ENCODE data around the gene PEX14. TPM values are rescaled to one million over a fixed set of nuclear protein-coding genes. Genes with fewer than 3 reads are reported as not detected.

Gene PEX14
- polyA plus RNA-seq, 1 donor from 2014 or later = 13.5 TPM

DNA sequence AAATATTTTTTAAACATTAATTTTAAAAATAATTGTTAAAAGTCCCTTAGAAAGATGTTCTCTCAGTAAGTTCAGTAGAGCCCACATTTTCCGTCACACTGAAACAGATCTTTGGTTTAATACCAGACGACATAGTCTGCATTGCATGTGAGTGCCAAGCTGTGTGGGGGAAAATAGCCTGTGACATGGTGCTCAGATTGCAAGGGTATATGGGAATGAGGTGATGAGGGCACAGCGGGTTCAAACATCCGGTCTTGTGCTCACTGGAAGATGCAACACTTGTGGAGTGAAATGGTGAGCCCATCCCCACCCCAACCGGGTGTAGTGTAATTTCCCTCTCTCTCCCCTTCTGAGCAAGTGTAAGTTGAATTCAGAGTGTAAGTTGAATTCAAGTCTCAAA is 114.3 kb downstream of the PEX14 start:
- Histone ChIP-seq H3K36me3 (ENCODE audit: insufficient read depth, low read length) (no peaks in the 10 kb centered on the region), H3K4me2 (ENCODE audit: low read length) (no peak overlapping the region), H3K27me3 (ENCODE audit: insufficient read depth, low read depth, low read length) (no peaks in the 10 kb centered on the region), H3K79me2 (replicated peaks; ENCODE audit: insufficient read depth, low read length) (no peaks in the 10 kb centered on the region), H3K9me2 (ENCODE audit: insufficient read depth, low read length) (no peaks in the 10 kb centered on the region), H2AFZ (ENCODE audit: low read depth, low read length) (no peak overlapping the region), H3K4me3 (ENCODE audit: low read length) (no peak overlapping the region), H4K20me1 (ENCODE audit: insufficient read depth) (no peaks in the 10 kb centered on the region), H3K27ac (ENCODE audit: low read length) (no peak overlapping the region), H3F3A (ENCODE audit: insufficient read depth, low read length, poor library complexity, severe bottlenecking) (no peaks in the 10 kb centered on the region), H3K9me3 (ENCODE audit: low read length) (no peaks in the 10 kb centered on the region), H3K9ac (ENCODE audit: low read length) (no peak overlapping the region)
- TF ChIP-seq EZH2 (IDR thresholded peaks at IDR 0.05; ENCODE audit: borderline replicate concordance, insufficient read depth, low read length, poor library complexity, severe bottlenecking) (no peak), TAF1 (IDR thresholded peaks at IDR 0.05; ENCODE audit: low read depth) (no peak), SMC3 (conservative IDR thresholded peaks at IDR 0.05; ENCODE audit: poor library complexity) (no peak), EP300 (conservative IDR thresholded peaks at IDR 0.05; ENCODE audit: poor library complexity, severe bottlenecking) (no peak)
- TF ChIP-seq, protein P1, sequence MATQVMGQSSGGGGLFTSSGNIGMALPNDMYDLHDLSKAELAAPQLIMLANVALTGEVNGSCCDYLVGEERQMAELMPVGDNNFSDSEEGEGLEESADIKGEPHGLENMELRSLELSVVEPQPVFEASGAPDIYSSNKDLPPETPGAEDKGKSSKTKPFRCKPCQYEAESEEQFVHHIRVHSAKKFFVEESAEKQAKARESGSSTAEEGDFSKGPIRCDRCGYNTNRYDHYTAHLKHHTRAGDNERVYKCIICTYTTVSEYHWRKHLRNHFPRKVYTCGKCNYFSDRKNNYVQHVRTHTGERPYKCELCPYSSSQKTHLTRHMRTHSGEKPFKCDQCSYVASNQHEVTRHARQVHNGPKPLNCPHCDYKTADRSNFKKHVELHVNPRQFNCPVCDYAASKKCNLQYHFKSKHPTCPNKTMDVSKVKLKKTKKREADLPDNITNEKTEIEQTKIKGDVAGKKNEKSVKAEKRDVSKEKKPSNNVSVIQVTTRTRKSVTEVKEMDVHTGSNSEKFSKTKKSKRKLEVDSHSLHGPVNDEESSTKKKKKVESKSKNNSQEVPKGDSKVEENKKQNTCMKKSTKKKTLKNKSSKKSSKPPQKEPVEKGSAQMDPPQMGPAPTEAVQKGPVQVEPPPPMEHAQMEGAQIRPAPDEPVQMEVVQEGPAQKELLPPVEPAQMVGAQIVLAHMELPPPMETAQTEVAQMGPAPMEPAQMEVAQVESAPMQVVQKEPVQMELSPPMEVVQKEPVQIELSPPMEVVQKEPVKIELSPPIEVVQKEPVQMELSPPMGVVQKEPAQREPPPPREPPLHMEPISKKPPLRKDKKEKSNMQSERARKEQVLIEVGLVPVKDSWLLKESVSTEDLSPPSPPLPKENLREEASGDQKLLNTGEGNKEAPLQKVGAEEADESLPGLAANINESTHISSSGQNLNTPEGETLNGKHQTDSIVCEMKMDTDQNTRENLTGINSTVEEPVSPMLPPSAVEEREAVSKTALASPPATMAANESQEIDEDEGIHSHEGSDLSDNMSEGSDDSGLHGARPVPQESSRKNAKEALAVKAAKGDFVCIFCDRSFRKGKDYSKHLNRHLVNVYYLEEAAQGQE (IDR thresholded peaks at IDR 0.05; ENCODE audit: borderline replicate concordance) = no peak
- TF ChIP-seq, protein P2, sequence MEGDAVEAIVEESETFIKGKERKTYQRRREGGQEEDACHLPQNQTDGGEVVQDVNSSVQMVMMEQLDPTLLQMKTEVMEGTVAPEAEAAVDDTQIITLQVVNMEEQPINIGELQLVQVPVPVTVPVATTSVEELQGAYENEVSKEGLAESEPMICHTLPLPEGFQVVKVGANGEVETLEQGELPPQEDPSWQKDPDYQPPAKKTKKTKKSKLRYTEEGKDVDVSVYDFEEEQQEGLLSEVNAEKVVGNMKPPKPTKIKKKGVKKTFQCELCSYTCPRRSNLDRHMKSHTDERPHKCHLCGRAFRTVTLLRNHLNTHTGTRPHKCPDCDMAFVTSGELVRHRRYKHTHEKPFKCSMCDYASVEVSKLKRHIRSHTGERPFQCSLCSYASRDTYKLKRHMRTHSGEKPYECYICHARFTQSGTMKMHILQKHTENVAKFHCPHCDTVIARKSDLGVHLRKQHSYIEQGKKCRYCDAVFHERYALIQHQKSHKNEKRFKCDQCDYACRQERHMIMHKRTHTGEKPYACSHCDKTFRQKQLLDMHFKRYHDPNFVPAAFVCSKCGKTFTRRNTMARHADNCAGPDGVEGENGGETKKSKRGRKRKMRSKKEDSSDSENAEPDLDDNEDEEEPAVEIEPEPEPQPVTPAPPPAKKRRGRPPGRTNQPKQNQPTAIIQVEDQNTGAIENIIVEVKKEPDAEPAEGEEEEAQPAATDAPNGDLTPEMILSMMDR (IDR thresholded peaks at IDR 0.05; ENCODE audit: poor library complexity, severe bottlenecking) = no peak

DNA sequence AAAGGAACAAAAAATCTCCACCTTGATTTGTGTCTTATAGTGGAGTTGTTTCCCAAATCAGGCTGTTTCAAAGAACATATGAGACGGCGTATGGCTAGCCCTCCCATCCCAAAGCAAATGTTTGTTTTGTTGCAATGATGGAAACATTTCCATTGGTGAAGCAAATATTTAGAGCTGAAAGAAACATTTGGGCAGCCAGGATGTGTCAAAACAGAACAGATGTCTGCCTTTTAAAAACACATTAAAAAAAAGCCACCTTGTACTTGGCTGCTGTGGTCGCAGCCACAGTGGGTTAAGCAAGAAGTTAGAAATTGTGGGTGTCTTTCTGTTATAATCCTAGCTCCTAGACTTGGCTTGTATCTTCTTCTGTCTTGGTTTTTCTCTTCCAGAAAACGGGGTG is 116.3 kb downstream of the PEX14 start:
- H3K79me2 ChIP-seq (replicated peaks; ENCODE audit: insufficient read depth, low read length) = no peaks in the 10 kb centered on the region
- TF ChIP-seq POLR2AphosphoS5 (IDR thresholded peaks at IDR 0.05) = no peak

DNA sequence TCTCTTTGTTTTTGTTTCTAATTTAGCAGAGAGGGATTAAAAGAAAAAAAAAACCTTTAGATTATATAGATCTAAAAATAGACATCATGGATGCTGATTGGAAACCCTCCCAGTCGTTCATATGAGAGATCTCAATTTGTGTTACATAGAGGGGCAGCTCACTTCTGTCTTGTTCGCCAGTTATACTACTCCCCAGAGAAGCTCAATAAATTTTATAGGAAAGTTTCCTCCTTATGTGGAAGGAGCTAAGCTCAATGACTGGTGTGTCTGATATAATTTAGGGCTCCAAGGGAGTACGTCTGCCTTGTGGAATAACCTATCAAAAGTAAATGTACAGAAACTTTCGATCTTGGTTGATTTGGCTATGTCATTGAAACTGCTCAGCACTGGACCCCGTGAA is 117.6 kb downstream of the PEX14 start:
- Histone ChIP-seq H3K4me2 (ENCODE audit: low read length) (no peak overlapping the region), H3K27me3 (ENCODE audit: insufficient read depth, low read depth, low read length) (no peaks in the 10 kb centered on the region), H3K36me3 (ENCODE audit: insufficient read depth, low read length) (no peaks in the 10 kb centered on the region), H3K27ac (ENCODE audit: low read length) (no peak overlapping the region), H3K9ac (ENCODE audit: low read length) (no peak overlapping the region), H3K9me2 (ENCODE audit: insufficient read depth, low read length) (no peaks in the 10 kb centered on the region), H2AFZ (ENCODE audit: low read depth, low read length) (no peak overlapping the region), H3F3A (ENCODE audit: insufficient read depth, low read length, poor library complexity, severe bottlenecking) (no peaks in the 10 kb centered on the region), H3K79me2 (replicated peaks; ENCODE audit: insufficient read depth, low read length) (no peaks in the 10 kb centered on the region), H3K4me3 (ENCODE audit: low read length) (no peak overlapping the region), H4K20me1 (ENCODE audit: insufficient read depth) (no peaks in the 10 kb centered on the region), H3K9me3 (ENCODE audit: low read length) (no peaks in the 10 kb centered on the region)
- no peak for TF ChIP-seq EZH2 (IDR thresholded peaks at IDR 0.05; ENCODE audit: borderline replicate concordance, insufficient read depth, low read length, poor library complexity, severe bottlenecking)

More for the DNA sequence above, 116.3 kb downstream of the PEX14 start:
- Histone ChIP-seq H3F3A (ENCODE audit: insufficient read depth, low read length, poor library complexity, severe bottlenecking) (no peaks in the 10 kb centered on the region), H3K27ac (ENCODE audit: low read length) (no peak overlapping the region), H3K27me3 (ENCODE audit: insufficient read depth, low read depth, low read length) (no peaks in the 10 kb centered on the region), H3K9ac (ENCODE audit: low read length) (no peak overlapping the region), H3K9me2 (ENCODE audit: insufficient read depth, low read length) (no peaks in the 10 kb centered on the region), H3K4me2 (ENCODE audit: low read length) (no peak overlapping the region), H4K20me1 (ENCODE audit: insufficient read depth) (no peaks in the 10 kb centered on the region), H3K9me3 (ENCODE audit: low read length) (no peaks in the 10 kb centered on the region), H3K4me3 (ENCODE audit: low read length) (no peak overlapping the region), H2AFZ (ENCODE audit: low read depth, low read length) (no peak overlapping the region), H3K36me3 (ENCODE audit: insufficient read depth, low read length) (no peaks in the 10 kb centered on the region)
